Mesenchymal stem cell (in vitro differentiated cells and primary cell): Measurements from ENCODE around the gene DMBT1.

Experiments used
- DNase-seq: peaks from one replicate; pipeline ENCODE4 v3.0.0-alpha.2; 2013
- H2AFZ ChIP-seq: one replicate; pipeline ENCODE4 v1.6.1; 2013; ENCODE audit warnings: low read depth, mild to moderate bottlenecking, control low read depth, inconsistent platforms, low read length, moderate library complexity
- H2AK5ac ChIP-seq: 2 replicates; pipeline ENCODE4 v1.6.1; 2013; ENCODE audit warnings: low read length, moderate library complexity, mild to moderate bottlenecking, inconsistent platforms; ENCODE audit not compliant: severe bottlenecking
- H2BK120ac ChIP-seq: one replicate; pipeline ENCODE4 v1.6.1; 2013; ENCODE audit warnings: low read depth, mild to moderate bottlenecking, inconsistent platforms, low read length, moderate library complexity
- H2BK12ac ChIP-seq, 2 experiments: one replicate each; pipeline ENCODE4 v1.6.1; 2013; ENCODE audit warnings: inconsistent platforms in 2 of 2, low read length in 2 of 2, mild to moderate bottlenecking in 2 of 2, moderate library complexity in 2 of 2, control low read depth in 1 of 2
- H2BK15ac ChIP-seq: one replicate; pipeline ENCODE4 v1.6.1; 2013; ENCODE audit warnings: mild to moderate bottlenecking, low read depth, inconsistent platforms; ENCODE audit not compliant: poor library complexity, severe bottlenecking
- H2BK5ac ChIP-seq: 2 replicates; pipeline ENCODE4 v1.6.1; 2013; ENCODE audit warnings: low read depth, mild to moderate bottlenecking, low read length, control low read depth, inconsistent platforms; ENCODE audit not compliant: poor library complexity, severe bottlenecking
- H3K14ac ChIP-seq, 2 experiments: one replicate each; pipeline ENCODE4 v1.6.1; 2013; ENCODE audit warnings: inconsistent platforms in 2 of 2, low read length in 2 of 2, control low read depth in 1 of 2, mild to moderate bottlenecking in 1 of 2, moderate library complexity in 1 of 2
- H3K18ac ChIP-seq, 2 experiments: one replicate each; pipeline ENCODE4 v1.6.1; 2013; ENCODE audit warnings: inconsistent platforms in 2 of 2, low read length in 2 of 2, control low read depth in 1 of 2, low read depth in 1 of 2, mild to moderate bottlenecking in 1 of 2
- H3K23ac ChIP-seq, 2 experiments: one replicate each; pipeline ENCODE4 v1.6.1; 2013; ENCODE audit warnings: inconsistent platforms in 2 of 2, low read length in 2 of 2, mild to moderate bottlenecking in 2 of 2, moderate library complexity in 2 of 2, control low read depth in 1 of 2
- H3K27ac ChIP-seq: 2 replicates; pipeline ENCODE4 v1.5.1; 2013; ENCODE audit warnings: mild to moderate bottlenecking, moderate library complexity, low read length, control low read depth, inconsistent platforms; ENCODE audit not compliant: poor library complexity, severe bottlenecking
- H3K27me3 ChIP-seq, 2 experiments: 2 replicates each; pipeline versions ENCODE4 v1.6.1 to v1.7.0; 2013; ENCODE audit warnings: low read length in 2 of 2, mild to moderate bottlenecking in 2 of 2, moderate library complexity in 2 of 2, control low read depth in 1 of 2, inconsistent platforms in 1 of 2; ENCODE audit not compliant: control insufficient read depth in 1 of 2, insufficient read depth in 1 of 2
- H3K36me3 ChIP-seq, 2 experiments: 2 replicates each; pipeline versions ENCODE4 v1.6.1 to v1.7.0; 2013; ENCODE audit warnings: low read length in 2 of 2, control low read depth in 1 of 2, inconsistent platforms in 1 of 2, low read depth in 1 of 2, mild to moderate bottlenecking in 1 of 2; ENCODE audit not compliant: insufficient read depth in 2 of 2, control insufficient read depth in 1 of 2
- H3K4ac ChIP-seq, 2 experiments: one replicate each; pipeline ENCODE4 v1.6.1; 2013; ENCODE audit warnings: inconsistent platforms in 2 of 2, low read length in 2 of 2, mild to moderate bottlenecking in 2 of 2, moderate library complexity in 2 of 2, control low read depth in 1 of 2, low read depth in 1 of 2
- H3K4me1 ChIP-seq: 2 replicates; pipeline ENCODE4 v1.6.1; 2013; ENCODE audit warnings: low read depth, low read length, control low read depth; ENCODE audit not compliant: control insufficient read depth, insufficient read depth
- H3K4me2 ChIP-seq: 2 replicates; pipeline ENCODE4 v1.6.1; 2013; ENCODE audit warnings: low read length, mild to moderate bottlenecking, inconsistent platforms; ENCODE audit not compliant: poor library complexity, severe bottlenecking
- H3K4me3 ChIP-seq, 2 experiments: 2 replicates each; pipeline versions ENCODE4 v1.5.1 to v1.7.0; 2013; ENCODE audit warnings: low read length in 2 of 2, mild to moderate bottlenecking in 2 of 2, control low read depth in 1 of 2, low read depth in 1 of 2; ENCODE audit not compliant: insufficient read depth in 1 of 2
- H3K79me1 ChIP-seq: replicated peaks from 2 replicates; pipeline ENCODE4 v1.6.1; 2013; ENCODE audit warnings: mild to moderate bottlenecking, control low read depth, low read length, inconsistent platforms; ENCODE audit not compliant: poor library complexity, severe bottlenecking
- H3K9ac ChIP-seq: 2 replicates; pipeline ENCODE4 v1.7.0; 2013; ENCODE audit warnings: mild to moderate bottlenecking, low read length, moderate library complexity
- H3K9me3 ChIP-seq: 2 replicates; pipeline ENCODE4 v1.7.0; 2013; ENCODE audit warnings: mild to moderate bottlenecking, low read length; ENCODE audit not compliant: control insufficient read depth
- H4K8ac ChIP-seq: one replicate; pipeline ENCODE4 v1.6.1; 2013; ENCODE audit warnings: inconsistent platforms, mild to moderate bottlenecking, low read length, moderate library complexity
- H4K91ac ChIP-seq: one replicate; pipeline ENCODE4 v1.6.1; 2013; ENCODE audit warnings: mild to moderate bottlenecking, low read length, inconsistent platforms
- WGBS: methylation state at CpG from one replicate; pipeline ENCODE4 v1.1.7; 2013; ENCODE audit warnings: mixed read lengths; 5-methylcytosine and 5-hydroxymethylcytosine counted together

Gene DMBT1

GRCh38 chr10:122546242-122546641, 14.3 kb upstream of the DMBT1 start:
- WGBS = 91% methylated on average over 8 of the region's 8 CpGs
- Histone ChIP-seq H3K27ac (no peak overlapping the region), H3K4ac (no peak overlapping the region), H3K36me3 (no peaks in the 10 kb centered on the region), H2AK5ac (no peak overlapping the region), H3K14ac (no peak overlapping the region), H4K91ac (no peak overlapping the region), H3K4me1 (no peaks in the 10 kb centered on the region), H3K4me3 (no peak overlapping the region), H2BK15ac (no peak overlapping the region), H3K18ac (no peak overlapping the region), H2BK12ac (no peak overlapping the region), H3K27me3 (peaks cover 0 to 12% of the 10 kb centered on the region in 2 experiments), H2AFZ (no peak overlapping the region), H2BK5ac (no peak overlapping the region), H3K9ac (no peak overlapping the region), H3K9me3 (no peaks in the 10 kb centered on the region), H3K23ac (no peak overlapping the region), H2BK120ac (no peak overlapping the region), H4K8ac (no peak overlapping the region), H3K79me1 (no peaks in the 10 kb centered on the region), H3K4me2 (no peak overlapping the region)
- no peak for DNase-seq

- H3K4ac ChIP-seq = no peak overlapping the region
- no peaks in the 10 kb centered on the region for H3K4me1 ChIP-seq
- no peak overlapping the region for H2AFZ ChIP-seq
- H3K27me3 ChIP-seq = peaks cover 0 to 2% of the 10 kb centered on the region in 2 experiments
- no peaks in the 10 kb centered on the region for H3K36me3 ChIP-seq
- H2BK5ac ChIP-seq = no peak overlapping the region
- 73% methylated on average over 10 of the region's 11 CpGs for WGBS
- H3K23ac ChIP-seq = no peak overlapping the region
- no peak overlapping the region for H2BK12ac ChIP-seq
- no peak overlapping the region for H3K27ac ChIP-seq
- no peak overlapping the region for H3K14ac ChIP-seq
- no peak overlapping the region for H2AK5ac ChIP-seq
- H3K9me3 ChIP-seq = no peaks in the 10 kb centered on the region
- H3K18ac ChIP-seq = no peak overlapping the region
- H4K8ac ChIP-seq = no peak overlapping the region
- H3K79me1 ChIP-seq = no peaks in the 10 kb centered on the region
- H2BK120ac ChIP-seq = no peak overlapping the region
- DNase-seq = no peak
- H3K4me3 ChIP-seq = no peak overlapping the region
- no peak overlapping the region for H2BK15ac ChIP-seq
- H3K9ac ChIP-seq = no peak overlapping the region
- H3K4me2 ChIP-seq = no peak overlapping the region
- no peak overlapping the region for H4K91ac ChIP-seq
These were observed 12.0 kb upstream of the DMBT1 start for GRCh38 chr10:122548407-122549085.

GRCh38 chr10:122549636-122550035, 10.9 kb upstream of the DMBT1 start:
- Histone ChIP-seq H3K4me2 (no peak overlapping the region), H4K8ac (no peak overlapping the region), H3K9me3 (no peaks in the 10 kb centered on the region), H3K23ac (no peak overlapping the region), H3K36me3 (no peaks in the 10 kb centered on the region), H3K9ac (no peak overlapping the region), H3K14ac (no peak overlapping the region), H2AK5ac (no peak overlapping the region), H3K27me3 (no peaks in the 10 kb centered on the region), H3K4me1 (no peaks in the 10 kb centered on the region), H4K91ac (no peak overlapping the region), H2BK5ac (no peak overlapping the region), H3K27ac (no peak overlapping the region), H3K4ac (no peak overlapping the region), H3K18ac (no peak overlapping the region), H3K4me3 (no peak overlapping the region), H2BK15ac (no peak overlapping the region), H2BK12ac (no peak overlapping the region), H3K79me1 (no peaks in the 10 kb centered on the region), H2BK120ac (no peak overlapping the region), H2AFZ (no peak overlapping the region)
- no peak for DNase-seq
- 95% methylated on average over 2 of the region's 2 CpGs for WGBS

GRCh38 chr10:122550427-122550826, 10.1 kb upstream of the DMBT1 start:
- no peak overlapping the region for H3K9ac ChIP-seq
- H2BK15ac ChIP-seq = no peak overlapping the region
- no peak overlapping the region for H3K4me3 ChIP-seq
- no peak overlapping the region for H3K23ac ChIP-seq
- 90% methylated on average over 9 of the region's 9 CpGs for whole genome bisulfite sequencing
- no peaks in the 10 kb centered on the region for H3K79me1 ChIP-seq
- H2AFZ ChIP-seq = no peak overlapping the region
- H3K4me1 ChIP-seq = no peaks in the 10 kb centered on the region
- no peak overlapping the region for H2AK5ac ChIP-seq
- no peak overlapping the region for H3K18ac ChIP-seq
- no peak overlapping the region for H2BK5ac ChIP-seq
- peaks cover 0 to 3% of the 10 kb centered on the region in 2 experiments for H3K27me3 ChIP-seq
- H4K91ac ChIP-seq = no peak overlapping the region
- H4K8ac ChIP-seq = no peak overlapping the region
- H3K4ac ChIP-seq = no peak overlapping the region
- H3K4me2 ChIP-seq = no peak overlapping the region
- no peak overlapping the region for H3K14ac ChIP-seq
- no peaks in the 10 kb centered on the region for H3K9me3 ChIP-seq
- no peak overlapping the region for H2BK12ac ChIP-seq
- no peak for DNase-seq
- no peak overlapping the region for H2BK120ac ChIP-seq
- no peaks in the 10 kb centered on the region for H3K36me3 ChIP-seq
- H3K27ac ChIP-seq = no peak overlapping the region
